ENCODE measurements around the gene OSBPL3.

- TF ChIP-seq EZH2 (IDR thresholded peaks at IDR 0.05; ENCODE audit: borderline replicate concordance, low read length) (no peak), CTCF (conservative IDR thresholded peaks at IDR 0.05 in 1 of 2, IDR thresholded peaks at IDR 0.05 in 1 of 2; ENCODE audit: extremely low read depth in 1 of 2, insufficient read depth in 1 of 2, low read depth in 1 of 2, low read length in 2 of 2) (no peak)
Observed at GRCh38 chr7:24800667-24801066, 179.3 kb downstream of the OSBPL3 start.

Data from mammary epithelial cell (primary cell).